Stimulated activated CD4-positive, alpha-beta T cell treated with anti-CD3 and anti-CD28 coated beads, Interleukin-1b, Interleukin-23, amount 100 ng/mL, for 48 hours (primary cell): ENCODE results near the gene RAB6C.
"Not testable (repeated sequence)": the region's sequence is repeated elsewhere in the genome, so short reads cannot be mapped to it uniquely, and the experiment has no call there.

Experiments
- DNase-seq: peaks from one replicate; pipeline ENCODE4 v3.0.0-alpha.2; 2020

Gene RAB6C

GRCh38 chr2:129996657-129997237 is 17.3 kb downstream of the RAB6C start:
- not testable (repeated sequence) for DNase-seq

GRCh38 chr2:129998771-129999170 is 19.3 kb downstream of the RAB6C start:
- DNase-seq = not testable (repeated sequence)

- not testable (repeated sequence) for DNase-seq
Measured at GRCh38 chr2:130005862-130006261, 26.4 kb downstream of the RAB6C start.

- not testable (repeated sequence) for DNase-seq
Measured at GRCh38 chr2:130016701-130017100, 37.2 kb downstream of the RAB6C start.

- no peak for DNase-seq
Measured at GRCh38 chr2:130019402-130019801, 39.9 kb downstream of the RAB6C start.

- DNase-seq = not testable (repeated sequence)
Measured at GRCh38 chr2:130020069-130020468, 40.6 kb downstream of the RAB6C start.

GRCh38 chr2:130025931-130026330 is 46.5 kb downstream of the RAB6C start:
- DNase-seq = not testable (repeated sequence)
